GM18868 (cell line): ENCODE results near the gene NOS3.
"Not testable (repeated sequence)": the region's sequence is repeated elsewhere in the genome, so short reads cannot be mapped to it uniquely, and the experiment has no call there.

Experiments
- ATAC-seq: cut with Tn5 transposase; IDR thresholded peaks from one replicate; pipeline ENCODE4 v1.9.1; 2021; ENCODE audit warnings: mild to moderate bottlenecking, moderate library complexity; ENCODE audit not compliant: unreplicated experiment

NOS3 gene

GRCh38 chr7:151032936-151033863 is 42.4 kb downstream of the NOS3 start:
- ATAC-seq = no peak

GRCh38 chr7:151033864-151034249 is 43.0 kb downstream of the NOS3 start:
- no peak for ATAC-seq

- no peak for ATAC-seq
These were observed 43.7 kb downstream of the NOS3 start for GRCh38 chr7:151034312-151035025.

- no peak for ATAC-seq
These were observed 44.4 kb downstream of the NOS3 start for GRCh38 chr7:151035026-151035717.

- no peak for ATAC-seq
These were observed 45.1 kb downstream of the NOS3 start for GRCh38 chr7:151035902-151036301.

GRCh38 chr7:151038951-151039849 is 48.4 kb downstream of the NOS3 start:
- peak; percentile 62 for ATAC-seq

DNA sequence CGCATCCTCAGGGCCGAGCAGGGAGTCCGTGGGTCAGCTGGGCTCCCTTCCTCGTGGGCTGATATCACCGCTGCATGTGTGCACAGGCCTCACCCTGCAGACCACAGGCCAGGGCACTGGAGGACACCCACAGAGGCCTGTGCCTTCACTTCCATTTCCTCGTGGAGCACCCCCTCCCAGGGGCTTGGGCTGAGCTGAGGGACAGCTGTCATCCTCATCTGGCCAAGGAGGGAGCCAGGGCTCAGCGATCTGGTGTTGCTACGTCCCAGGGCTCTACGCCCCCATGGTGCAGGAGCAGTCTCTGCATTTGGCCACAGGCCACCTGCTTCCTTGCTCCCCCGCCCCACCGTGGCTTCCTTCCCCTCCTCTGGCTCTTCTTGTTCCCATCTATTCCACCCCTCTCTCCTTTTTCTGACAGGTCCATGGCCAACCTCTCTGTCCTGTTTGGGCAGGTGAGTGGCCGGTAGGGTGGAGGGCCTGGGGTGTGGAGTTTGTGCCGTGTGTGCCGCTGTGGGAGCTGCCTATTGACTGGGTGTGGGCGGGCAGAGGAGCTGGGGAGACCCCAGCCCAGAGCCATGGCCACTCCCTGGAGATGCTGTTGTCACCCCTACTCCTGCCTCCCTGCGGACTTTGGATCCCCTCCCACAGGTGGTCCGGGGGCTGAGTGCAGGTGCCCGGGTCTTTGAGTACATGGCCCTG is 49.2 kb downstream of the NOS3 start:
- no peak for ATAC-seq

GRCh38 chr7:151040616-151041375 is 50.0 kb downstream of the NOS3 start:
- no peak for ATAC-seq

- ATAC-seq = not testable (repeated sequence)
These were observed 52.6 kb downstream of the NOS3 start for GRCh38 chr7:151043449-151043848.

DNA sequence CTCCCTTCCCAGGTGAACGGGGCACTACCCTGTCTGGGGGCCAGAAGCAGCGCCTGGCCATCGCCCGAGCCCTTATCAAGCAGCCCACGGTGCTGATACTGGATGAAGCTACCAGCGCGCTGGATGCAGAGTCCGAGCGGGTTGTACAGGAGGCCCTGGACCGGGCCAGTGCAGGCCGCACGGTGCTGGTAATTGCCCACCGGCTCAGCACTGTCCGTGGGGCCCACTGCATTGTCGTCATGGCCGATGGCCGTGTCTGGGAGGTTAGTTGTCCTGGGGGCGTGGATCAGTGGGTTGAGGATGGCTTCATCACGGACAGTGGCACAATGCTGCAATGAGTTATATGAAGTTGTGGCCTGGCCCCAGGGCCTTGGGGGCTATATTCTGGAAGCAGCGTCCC is 53.1 kb downstream of the NOS3 start:
- ATAC-seq = no peak

DNA sequence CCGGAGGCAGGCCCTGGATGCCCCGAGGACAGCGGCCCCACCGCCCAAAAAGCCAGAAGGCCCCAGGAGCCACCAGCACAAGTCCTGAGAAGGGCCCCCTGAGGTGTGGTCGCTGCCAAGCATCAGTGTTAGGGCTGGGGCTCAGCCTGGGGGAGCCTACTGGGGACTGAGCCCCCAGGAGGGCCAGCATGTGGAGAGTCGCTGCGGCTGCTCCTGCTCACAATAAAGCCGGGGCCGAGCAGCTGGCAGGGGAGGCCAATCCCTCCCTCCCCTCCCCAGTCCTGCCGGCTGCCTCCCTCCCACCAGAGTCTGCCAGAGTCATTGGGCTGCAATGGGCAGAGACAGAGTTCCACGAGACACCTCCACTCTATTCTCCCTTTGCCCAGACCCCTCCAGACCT is 54.4 kb downstream of the NOS3 start:
- no peak for ATAC-seq

GRCh38 chr7:151045967-151046366 is 55.1 kb downstream of the NOS3 start:
- no peak for ATAC-seq

DNA sequence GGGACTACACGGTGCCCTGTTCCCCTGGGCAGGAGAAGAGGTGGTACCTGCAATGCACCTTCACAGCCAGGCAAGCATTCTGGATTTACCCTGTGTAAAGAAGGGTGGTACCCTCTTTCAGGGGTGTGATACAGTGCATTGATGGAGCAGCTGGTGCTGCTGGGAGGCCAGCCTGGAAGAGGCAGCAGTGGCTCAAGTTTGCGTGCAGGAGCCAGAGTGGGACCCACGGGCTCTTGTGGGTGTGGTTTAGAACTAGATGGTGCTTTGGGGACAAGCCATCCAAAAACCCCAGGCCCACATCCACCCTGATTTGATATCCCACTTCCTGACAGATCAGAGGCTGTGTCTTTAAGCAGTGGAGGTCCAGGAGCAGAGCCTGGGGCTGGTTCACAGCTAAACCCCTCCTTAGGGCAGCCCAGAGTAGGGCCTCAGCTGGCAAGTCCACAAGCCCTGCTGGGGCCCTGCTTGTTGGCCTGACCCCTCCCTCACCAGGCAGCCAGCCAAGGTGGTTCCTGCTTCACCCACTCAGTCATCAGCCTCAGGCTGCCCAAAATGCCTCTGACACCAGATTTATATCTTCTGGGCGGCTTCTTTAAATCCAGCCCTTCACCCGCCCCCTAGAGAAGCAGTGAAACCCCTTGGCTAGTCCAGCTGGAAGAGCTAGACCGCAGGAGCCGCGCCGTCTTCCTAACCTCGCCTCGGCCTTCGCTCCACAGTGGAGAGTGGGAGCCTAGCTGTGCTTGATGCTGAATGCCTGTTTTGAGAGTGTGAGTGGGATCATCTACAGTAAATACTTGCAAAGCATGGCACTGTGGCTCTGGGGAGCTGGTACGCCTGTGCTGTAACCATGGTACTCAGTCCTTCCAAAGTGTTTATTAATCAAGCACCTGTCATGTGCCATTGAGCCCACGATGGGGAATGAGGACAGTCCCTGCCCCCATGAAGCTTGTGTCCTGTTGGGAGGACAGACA is 56.1 kb downstream of the NOS3 start:
- no peak for ATAC-seq

GRCh38 chr7:151047976-151048815 is 57.4 kb downstream of the NOS3 start, which contains the start of gene ASIC3:
TSS of gene ASIC3 (plus strand) at chr7:151048531. CDS start at chr7:151048886, 355 bp downstream.
- no peak for ATAC-seq

- ATAC-seq = no peak
These were observed 58.2 kb downstream of the NOS3 start for GRCh38 chr7:151048911-151049463.

DNA sequence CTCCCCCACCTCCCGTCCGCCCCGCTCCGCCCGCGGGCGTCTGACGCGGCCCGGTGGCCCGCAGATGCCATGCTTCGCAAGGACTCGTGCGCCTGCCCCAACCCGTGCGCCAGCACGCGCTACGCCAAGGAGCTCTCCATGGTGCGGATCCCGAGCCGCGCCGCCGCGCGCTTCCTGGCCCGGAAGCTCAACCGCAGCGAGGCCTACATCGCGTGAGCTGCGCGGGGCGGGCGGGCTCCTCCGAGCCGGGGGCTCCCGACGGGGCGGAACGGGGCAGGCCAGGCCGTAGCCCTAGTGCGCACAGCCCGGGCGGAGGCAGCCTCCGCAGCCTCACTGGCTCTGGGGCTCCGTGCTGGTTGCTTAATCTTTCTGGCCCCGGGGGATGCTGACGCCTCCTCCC is 60.3 kb downstream of the NOS3 start:
- ATAC-seq = no peak

GRCh38 chr7:151053096-151053495 is 62.3 kb downstream of the NOS3 start:
- ATAC-seq = no peak
